ENCODE measurements around the gene PDHX. TPM values are rescaled to one million over a fixed set of nuclear protein-coding genes. Genes with fewer than 3 reads are reported as not detected.

The PDHX gene
- total and polyA plus RNA-seq, 10 donors, result 9.2 to 32.9 (median 23.7) TPM

- peaks cover 14 to 82% (median 76%) of the 10 kb centered on the region in 8 donors for H3K9me3 ChIP-seq
- DNase-seq, result no peak
- peaks cover 0 to 55% (median 2%) of the 10 kb centered on the region in 6 donors for H3K36me3 ChIP-seq
- intact Hi-C loops (cut with DNase I; ENCODE audit: low total_unique reads), result no loop called here
- no peak overlapping the region for H3K4me3 ChIP-seq
- no peaks in the 10 kb centered on the region for H3K4me1 ChIP-seq
- 91 to 97% (median 95%) methylated on average over 5 of the region's 5 CpGs for WGBS, 5 donors
- H3K27ac ChIP-seq, result no peak overlapping the region
- H3K27me3 ChIP-seq (replicated peaks in 1 of 7), result no peaks in the 10 kb centered on the region
- no peak for TF ChIP-seq POLR2AphosphoS5 (IDR thresholded peaks at IDR 0.05)
- TF ChIP-seq CTCF (IDR thresholded peaks at IDR 0.05 in 8 of 11, conservative IDR thresholded peaks at IDR 0.05 in 3 of 11), result no peak
- TF ChIP-seq POLR2A (IDR thresholded peaks at IDR 0.05), result no peak
Measured at GRCh38 chr11:34899633-34900016, 16.8 kb upstream of the PDHX start.

- 86 to 94% (median 89%) methylated on average over 3 of the region's 3 CpGs for WGBS, 5 donors
- DNase-seq, result no peak
- H3K27me3 ChIP-seq (replicated peaks in 1 of 7), result no peaks in the 10 kb centered on the region
- H3K9me3 ChIP-seq, result peaks cover 11 to 46% (median 41%) of the 10 kb centered on the region in 8 donors
- TF ChIP-seq POLR2AphosphoS5 (IDR thresholded peaks at IDR 0.05) (no peak), POLR2A (IDR thresholded peaks at IDR 0.05) (no peak), CTCF (IDR thresholded peaks at IDR 0.05 in 8 of 11, conservative IDR thresholded peaks at IDR 0.05 in 3 of 11) (no peak)
- peaks cover 0 to 14% (median 0%) of the 10 kb centered on the region in 6 donors for H3K4me1 ChIP-seq
- H3K27ac ChIP-seq, result no peak overlapping the region
- H3K4me3 ChIP-seq, result no peak overlapping the region
- intact Hi-C loops (cut with DNase I; ENCODE audit: low total_unique reads), result no loop called here
- H3K36me3 ChIP-seq, result peaks cover 0 to 63% (median 3%) of the 10 kb centered on the region in 6 donors
Measured at GRCh38 chr11:34904421-34904955, 11.9 kb upstream of the PDHX start.

GRCh38 chr11:34905666-34906065 is 10.8 kb upstream of the PDHX start:
- no peak overlapping the region for H3K27ac ChIP-seq

More at GRCh38 chr11:34905666-34906065, 10.8 kb upstream of the PDHX start:
- 90 to 99% (median 96%) methylated on average over 7 of the region's 7 CpGs for WGBS, 5 donors
- Histone ChIP-seq H3K36me3 (peaks cover 0 to 54% (median 5%) of the 10 kb centered on the region in 6 donors), H3K4me3 (no peak overlapping the region), H3K27me3 (replicated peaks in 1 of 7) (no peaks in the 10 kb centered on the region), H3K4me1 (peaks cover 0 to 26% (median 7%) of the 10 kb centered on the region in 6 donors), H3K9me3 (peaks cover 0 to 34% (median 30%) of the 10 kb centered on the region in 8 donors)
- no peak for TF ChIP-seq POLR2A (IDR thresholded peaks at IDR 0.05)
- no peak for TF ChIP-seq CTCF (IDR thresholded peaks at IDR 0.05 in 8 of 11, conservative IDR thresholded peaks at IDR 0.05 in 3 of 11)
- no peak for TF ChIP-seq POLR2AphosphoS5 (IDR thresholded peaks at IDR 0.05)
- intact Hi-C loops (cut with DNase I; ENCODE audit: low total_unique reads), result no loop called here
- no peak for DNase-seq
